Keratinocyte (primary cell): ENCODE results near the gene SRP68. TPM values are rescaled to one million over a fixed set of nuclear protein-coding genes. Genes with fewer than 3 reads are reported as not detected.
"Not testable (repeated sequence)": the region's sequence is repeated elsewhere in the genome, so short reads cannot be mapped to it uniquely, and the experiment has no call there.

Source experiments
- DNase-seq: peaks from one replicate; pipeline ENCODE4 v3.0.0-alpha.2; 2011; ENCODE audit warnings: low read depth, missing footprints, low spot score
- FAIRE-seq: peaks from 2 replicates; lab custom pipeline; 2011; peaks lifted over from hg19 to GRCh38; lab: Jason Lieb, UNC
- H2AFZ ChIP-seq: 2 replicates; pipeline ENCODE4 v1.6.0; 2012; ENCODE audit warnings: low read length, control low read depth, inconsistent platforms; ENCODE audit not compliant: control insufficient read depth
- H3K27ac ChIP-seq: 2 replicates; pipeline ENCODE4 v1.5.1; 2011; ENCODE audit warnings: low read length; ENCODE audit not compliant: control insufficient read depth, insufficient read depth
- H3K27me3 ChIP-seq: 3 replicates; pipeline ENCODE4 v1.6.0; 2011; ENCODE audit warnings: low read length; ENCODE audit not compliant: control insufficient read depth, insufficient read depth; ENCODE audit errors: extremely low read depth
- H3K36me3 ChIP-seq, 2 experiments: 2 replicates in 1 of 2; 3 replicates in 1 of 2; pipeline ENCODE4 v1.5.1; 2011; ENCODE audit warnings: low read length in 2 of 2, mild to moderate bottlenecking in 1 of 2; ENCODE audit not compliant: control insufficient read depth in 2 of 2, insufficient read depth in 2 of 2; ENCODE audit errors: extremely low read depth in 1 of 2
- H3K4me1 ChIP-seq: 3 replicates; pipeline ENCODE4 v1.5.1; 2011; ENCODE audit warnings: low read length; ENCODE audit not compliant: control insufficient read depth, insufficient read depth; ENCODE audit errors: extremely low read depth
- H3K4me2 ChIP-seq: 3 replicates; pipeline ENCODE4 v1.6.0; 2011; ENCODE audit warnings: low read depth, low read length; ENCODE audit not compliant: control insufficient read depth, insufficient read depth; ENCODE audit errors: extremely low read depth
- H3K4me3 ChIP-seq, 3 experiments: fragments of 200-600 bp in 1 of 3; sonication (generic) in 1 of 3; 2 replicates in 2 of 3; 3 replicates in 1 of 3; pipeline ENCODE4 v1.5.1; 2011 to 2016; ENCODE audit warnings: low read length in 3 of 3, mild to moderate bottlenecking in 3 of 3, control low read depth in 2 of 3, inconsistent platforms in 1 of 3, low read depth in 1 of 3, mixed read lengths in 1 of 3, mixed run types in 1 of 3, moderate library complexity in 1 of 3; ENCODE audit not compliant: control insufficient read depth in 2 of 3, insufficient read depth in 2 of 3; ENCODE audit errors: extremely low read depth in 1 of 3
- H3K79me2 ChIP-seq: 2 replicates; pipeline ENCODE4 v1.6.0; 2012; ENCODE audit warnings: low read length; ENCODE audit not compliant: control insufficient read depth, insufficient read depth
- H3K9ac ChIP-seq: 3 replicates; pipeline ENCODE4 v1.6.0; 2011; ENCODE audit warnings: low read length; ENCODE audit not compliant: control insufficient read depth, insufficient read depth; ENCODE audit errors: extremely low read depth
- H3K9me1 ChIP-seq: 3 replicates; pipeline ENCODE4 v1.6.0; 2011; ENCODE audit warnings: low read length; ENCODE audit not compliant: control insufficient read depth, insufficient read depth; ENCODE audit errors: extremely low read depth
- H3K9me3 ChIP-seq: 2 replicates; pipeline ENCODE4 v1.5.1; 2012; ENCODE audit warnings: low read depth, low read length; ENCODE audit not compliant: control insufficient read depth
- H4K20me1 ChIP-seq: 3 replicates; pipeline ENCODE4 v1.6.0; 2011; ENCODE audit warnings: low read length; ENCODE audit not compliant: control insufficient read depth, insufficient read depth; ENCODE audit errors: extremely low read depth
- CTCF ChIP-seq, 3 experiments: IDR thresholded peaks in 1 of 3; conservative IDR thresholded peaks in 1 of 3; optimal IDR thresholded peaks in 1 of 3; 2 replicates in 2 of 3; 3 replicates in 1 of 3; pipeline versions ENCODE3 to v1.5.1; 2011; ENCODE audit warnings: low read length in 3 of 3, mild to moderate bottlenecking in 3 of 3, moderate library complexity in 2 of 3, control low read depth in 1 of 3, inconsistent platforms in 1 of 3; ENCODE audit not compliant: insufficient read depth in 2 of 3; ENCODE audit errors: extremely low read depth in 1 of 3
- EZH2 ChIP-seq: IDR thresholded peaks from one replicate; pipeline ENCODE4 v1.6.1; 2012; ENCODE audit warnings: inconsistent platforms, mild to moderate bottlenecking, low read length, moderate library complexity
- dilution Hi-C: fragments of 300-500 bp; cut with MboI; formaldehyde crosslinking; loops from one replicate; pipeline ENCODE4 v1.7.0; 2020; ENCODE audit warnings: low sequenced_read_pairs; ENCODE audit not compliant: extremely low pct_ligation_motif_present
- polyA plus RNA-seq, 5 experiments: library from polyadenylated mRNA; depleted of rRNA in 3 of 5; stranded (reverse) in 3 of 5; stranded (forward) in 1 of 5; unstranded in 1 of 5; fragments of >200 nt; gene quantifications; 1 replicate in 1 of 5; 2 replicates in 3 of 5; 3 replicates in 1 of 5; pipeline versions ENCODE4 v1.2.1 to v1.2.3, GENCODE V29; 2011 to 2012; ENCODE audit warnings: missing spikeins in 2 of 5, low read depth in 1 of 5, low replicate concordance in 1 of 5

SRP68 gene
- polyA plus RNA-seq, 1 donor (not counting 4 experiments of a cell fraction or from before 2014, with no cell fraction given): 81.3 TPM

DNA sequence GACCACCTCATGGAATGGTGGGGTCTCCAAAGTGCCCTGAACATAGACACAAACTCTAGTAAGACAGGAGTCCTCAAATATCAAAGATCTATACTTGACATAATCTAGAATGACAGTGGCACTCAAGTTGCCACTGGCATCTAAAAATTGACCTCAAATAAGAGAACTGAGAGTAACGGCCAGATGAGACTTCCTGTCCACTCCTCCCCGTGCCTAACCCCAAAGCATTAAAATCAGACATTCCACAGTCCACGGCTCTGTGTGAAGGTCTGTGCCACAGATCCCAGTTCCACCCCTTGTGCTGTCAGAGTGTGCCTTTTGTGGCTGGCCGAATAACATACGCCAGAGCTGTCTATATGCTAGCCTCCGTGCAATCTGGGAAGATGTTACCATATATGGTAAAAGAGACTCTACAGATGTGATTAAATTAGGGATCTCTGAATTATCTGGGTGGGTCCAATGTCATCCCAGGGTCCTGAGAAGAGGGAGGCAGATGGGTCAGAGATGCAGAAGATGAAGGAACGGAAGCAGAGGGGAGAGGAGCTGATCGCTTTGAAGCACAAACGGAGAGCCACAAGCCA is 24.2 kb downstream of the SRP68 start:
- H3K9ac ChIP-seq: no peak overlapping the region
- H3K9me3 ChIP-seq: no peaks in the 10 kb centered on the region
- H3K36me3 ChIP-seq: peaks cover 36 to 66% of the 10 kb centered on the region in 2 experiments
- no peaks in the 10 kb centered on the region for H3K27me3 ChIP-seq
- H3K4me3 ChIP-seq: no peak overlapping the region
- dilution Hi-C loops: no loop called here
- H3K79me2 ChIP-seq: peaks cover 5% of the 10 kb centered on the region
- DNase-seq (no peak), FAIRE-seq (no peak)
- H2AFZ ChIP-seq: no peak overlapping the region
- H3K4me1 ChIP-seq: peaks cover 10% of the 10 kb centered on the region
- no peak overlapping the region for H3K4me2 ChIP-seq
- TF ChIP-seq CTCF (optimal IDR thresholded peaks at IDR 0.05 in 1 of 3, IDR thresholded peaks at IDR 0.05 in 1 of 3, conservative IDR thresholded peaks at IDR 0.05 in 1 of 3; ENCODE audit: extremely low read depth in 1 of 3, insufficient read depth in 2 of 3, low read length in 3 of 3): no peak
- no peak for TF ChIP-seq EZH2
- H3K9me1 ChIP-seq: peaks cover 1% of the 10 kb centered on the region
- H3K27ac ChIP-seq: no peak overlapping the region
- no peaks in the 10 kb centered on the region for H4K20me1 ChIP-seq

DNA sequence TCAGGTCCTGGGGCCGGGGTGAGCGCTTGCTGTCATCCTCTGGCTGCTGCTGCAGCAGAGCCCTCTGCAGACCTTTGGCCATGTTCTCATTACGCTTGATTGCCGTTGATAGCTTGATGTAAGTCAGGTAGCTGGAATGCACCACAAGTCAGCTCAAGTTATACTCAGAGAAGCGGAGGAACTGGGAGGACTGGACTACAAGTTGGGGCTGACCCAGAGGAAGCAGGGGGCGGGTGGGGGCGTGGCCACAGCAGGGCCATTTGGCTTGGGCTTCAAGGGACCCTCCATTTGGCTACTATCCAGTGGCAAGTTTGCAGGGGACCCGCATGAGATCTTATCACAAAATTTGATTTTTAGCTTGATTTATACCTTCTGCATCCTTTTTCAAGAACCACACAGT is 26.3 kb downstream of the SRP68 start:
- no peak for DNase-seq
- no peak for FAIRE-seq
- Histone ChIP-seq H3K27ac (no peak overlapping the region), H2AFZ (no peak overlapping the region), H3K9ac (no peak overlapping the region), H3K4me2 (no peak overlapping the region), H3K9me3 (no peaks in the 10 kb centered on the region), H3K79me2 (no peaks in the 10 kb centered on the region), H3K9me1 (no peaks in the 10 kb centered on the region), H3K27me3 (no peaks in the 10 kb centered on the region), H3K4me3 (no peak overlapping the region), H3K4me1 (peaks cover under 1% of the 10 kb centered on the region), H4K20me1 (no peaks in the 10 kb centered on the region), H3K36me3 (peaks cover 46 to 73% of the 10 kb centered on the region in 2 experiments)
- TF ChIP-seq EZH2 (no peak), CTCF (optimal IDR thresholded peaks at IDR 0.05 in 1 of 3, IDR thresholded peaks at IDR 0.05 in 1 of 3, conservative IDR thresholded peaks at IDR 0.05 in 1 of 3; ENCODE audit: extremely low read depth in 1 of 3, insufficient read depth in 2 of 3, low read length in 3 of 3) (no peak)
- dilution Hi-C loops: no loop called here

- H3K36me3 ChIP-seq: peaks cover 53 to 77% of the 10 kb centered on the region in 2 experiments
- H3K4me2 ChIP-seq, H3K27ac ChIP-seq, dilution Hi-C loops, H3K9me1 ChIP-seq, H2AFZ ChIP-seq, H3K4me3 ChIP-seq, H4K20me1 ChIP-seq, DNase-seq, H3K9me3 ChIP-seq, H3K79me2 ChIP-seq, FAIRE-seq, H3K27me3 ChIP-seq, H3K4me1 ChIP-seq, H3K9ac ChIP-seq: not testable (repeated sequence)
Observed at GRCh38 chr17:76044475-76045007, 27.8 kb downstream of the SRP68 start.

GRCh38 chr17:76042868-76043267 is 29.4 kb downstream of the SRP68 start:
- FAIRE-seq, H3K4me1 ChIP-seq, H3K4me2 ChIP-seq, H3K4me3 ChIP-seq, H3K9ac ChIP-seq, H3K9me1 ChIP-seq, H3K27ac ChIP-seq, H3K27me3 ChIP-seq, H3K9me3 ChIP-seq, H3K79me2 ChIP-seq, H2AFZ ChIP-seq, H4K20me1 ChIP-seq, DNase-seq, dilution Hi-C loops: not testable (repeated sequence)
- peaks cover 52 to 73% of the 10 kb centered on the region in 2 experiments for H3K36me3 ChIP-seq
